Activated CD8-positive, alpha-beta memory T cell treated with anti-CD3 and anti-CD28 coated beads, Interleukin-2, amount 50 U/mL, for 24 hours (primary cell): Measurements from ENCODE around the gene DRP2.
"Not testable (repeated sequence)": the region's sequence is repeated elsewhere in the genome, so short reads cannot be mapped to it uniquely, and the experiment has no call there.

ENCODE experiments used
- DNase-seq: peaks from one replicate; pipeline ENCODE4 v3.0.0-alpha.2; 2020; ENCODE audit errors: extremely low read depth

The DRP2 gene

DNA sequence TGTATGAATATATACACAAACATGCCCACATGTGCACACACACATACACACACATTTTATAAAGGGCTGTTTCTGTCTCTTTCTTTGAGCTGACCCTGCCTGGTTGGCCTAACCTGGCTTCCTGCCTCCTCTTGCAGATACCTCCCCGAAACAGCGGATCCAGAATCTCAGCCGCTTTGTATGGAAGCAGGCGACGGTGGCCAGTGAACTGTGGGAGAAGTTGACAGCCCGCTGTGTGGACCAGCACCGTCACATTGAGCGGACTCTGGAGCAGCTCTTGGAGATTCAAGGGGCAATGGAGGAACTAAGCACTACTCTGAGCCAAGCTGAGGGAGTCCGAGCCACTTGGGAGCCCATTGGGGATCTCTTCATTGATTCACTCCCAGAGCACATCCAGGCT lies 21.9 kb downstream of the DRP2 start:
- DNase-seq, result no peak

- no peak for DNase-seq
These were observed 33.0 kb downstream of the DRP2 start for GRCh38 chrX:101252634-101253033.

- no peak for DNase-seq
These were observed 38.1 kb downstream of the DRP2 start for GRCh38 chrX:101257448-101258258.

- DNase-seq, result no peak
These were observed 38.6 kb downstream of the DRP2 start for GRCh38 chrX:101258259-101258581.

GRCh38 chrX:101260435-101260834 lies 40.8 kb downstream of the DRP2 start:
- DNase-seq, result no peak

GRCh38 chrX:101262590-101262989 lies 43.0 kb downstream of the DRP2 start:
- no peak for DNase-seq

GRCh38 chrX:101263766-101264165 lies 44.2 kb downstream of the DRP2 start:
- DNase-seq, result no peak

DNA sequence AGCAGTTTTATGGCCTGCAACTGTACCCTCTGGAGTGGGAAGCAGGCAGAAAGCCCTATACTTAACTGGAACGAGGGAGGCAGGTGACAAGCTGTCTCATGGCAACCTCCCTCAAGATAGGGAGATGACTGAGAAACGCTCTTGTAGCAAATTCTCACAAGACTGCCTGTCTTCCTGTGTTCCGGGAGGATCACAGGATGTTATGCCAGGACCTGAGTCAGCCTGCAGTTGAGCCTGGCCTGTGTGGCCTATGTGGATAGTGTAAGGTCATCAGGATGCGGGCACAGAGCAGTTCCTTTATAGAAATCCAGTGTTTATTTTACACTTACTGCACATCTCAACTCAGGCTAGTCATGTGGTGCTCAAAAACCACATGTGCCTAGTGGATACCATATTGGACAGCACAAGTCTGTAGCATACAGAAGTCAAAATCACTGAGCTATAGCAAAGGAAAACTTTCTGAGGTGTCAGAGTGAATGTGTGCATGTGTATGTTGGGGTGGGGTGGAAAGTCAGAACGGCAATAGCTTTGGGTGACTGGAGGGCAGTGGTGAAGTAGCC lies 46.4 kb downstream of the DRP2 start:
- DNase-seq, result no peak

DNA sequence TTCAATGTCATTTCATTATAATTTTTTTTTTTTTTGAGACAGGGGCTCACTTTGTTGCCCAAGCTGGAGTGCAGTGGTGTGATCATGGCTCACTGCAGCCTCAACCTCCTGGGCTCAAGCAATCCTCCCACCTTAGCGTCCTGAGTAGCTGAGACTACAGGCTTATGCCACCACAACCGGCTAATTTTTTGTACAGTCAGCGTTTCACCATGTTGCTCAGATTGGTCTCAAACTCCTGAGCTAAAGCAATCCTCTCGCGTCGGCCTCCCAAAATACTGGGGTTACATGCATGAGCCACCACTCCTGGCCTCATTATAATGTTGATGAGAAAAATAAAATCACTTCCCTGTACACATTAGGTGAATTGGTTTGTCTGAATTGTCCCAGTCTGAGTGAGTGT lies 54.6 kb downstream of the DRP2 start:
- DNase-seq, result no peak

GRCh38 chrX:101276238-101276637 lies 56.7 kb downstream of the DRP2 start:
- no peak for DNase-seq

DNA sequence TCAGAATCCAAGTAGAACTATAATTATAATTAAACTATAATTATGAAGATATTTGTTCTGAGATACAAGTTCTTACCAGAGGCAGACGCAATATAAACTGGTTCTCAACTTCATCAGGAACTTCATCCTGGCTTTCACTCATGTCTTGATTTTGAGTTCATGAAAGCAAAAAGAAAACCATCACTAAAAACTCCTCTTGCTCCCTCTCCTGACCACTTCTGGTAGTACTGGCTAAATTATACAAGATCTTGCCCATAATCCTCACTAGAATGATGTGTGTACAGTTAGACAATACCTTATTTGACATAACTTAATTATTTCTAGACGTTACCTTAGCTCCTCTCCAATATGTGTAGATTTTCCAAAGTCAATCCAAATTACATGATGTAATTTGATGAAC lies 67.8 kb downstream of the DRP2 start:
- no peak for DNase-seq

GRCh38 chrX:101290957-101291603 lies 71.5 kb downstream of the DRP2 start, which contains the start of gene TAF7L:
TAF7L (minus strand) TSS chrX:101291334; CDS start chrX:101287543, 3,791 bp downstream.
- DNase-seq, result no peak

DNA sequence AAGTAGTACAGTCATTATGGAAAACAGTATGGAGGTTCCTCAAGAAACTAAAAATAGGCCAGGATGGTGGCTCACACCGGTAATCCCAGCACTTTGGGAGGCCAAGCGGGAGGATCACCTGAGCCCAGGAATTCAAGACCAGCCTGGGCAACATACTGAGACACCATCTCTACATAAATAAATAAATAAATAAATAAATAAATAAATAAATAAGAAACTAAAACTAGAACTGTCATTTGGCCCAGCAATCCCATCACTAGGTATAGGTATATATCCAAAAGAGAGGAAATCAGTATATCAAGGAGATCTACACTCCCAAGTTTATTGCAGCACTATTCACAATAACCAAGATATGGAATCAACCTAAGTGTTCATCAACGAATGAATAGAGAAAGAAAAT lies 76.0 kb downstream of the DRP2 start:
- DNase-seq, result not testable (repeated sequence)

DNA sequence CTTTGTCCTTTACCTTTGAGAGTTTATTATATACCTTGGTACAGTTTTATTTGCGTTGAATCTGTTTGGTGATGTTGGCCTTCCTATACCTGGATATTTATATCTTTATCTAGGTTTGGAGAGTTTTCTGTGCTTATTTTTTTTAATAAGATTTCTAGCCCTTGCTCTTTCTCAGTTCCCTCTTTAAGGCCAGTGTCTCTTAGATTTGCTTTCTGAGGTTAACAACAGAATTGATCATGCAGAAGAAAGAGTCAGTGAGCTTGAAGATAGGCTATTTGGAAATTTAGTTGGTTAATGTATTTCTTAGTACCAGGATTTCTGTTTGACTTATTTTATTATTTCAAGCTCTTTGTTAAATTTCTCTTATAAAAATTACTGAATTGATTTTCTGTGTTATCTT lies 84.2 kb downstream of the DRP2 start:
- no peak for DNase-seq
